ENCODE data around the gene RGS4. TPM values are rescaled to one million over a fixed set of nuclear protein-coding genes. Genes with fewer than 3 reads are reported as not detected.

The RGS4 gene
- total and polyA plus RNA-seq, 2 of the 13 experiments (the other 11 are each of a cell fraction or from before 2014, with no cell fraction given) = not detected

- ATAC-seq (no peak), DNase-seq (ENCODE audit: low spot score) (no peak), FAIRE-seq (no peak)
- Histone ChIP-seq H3K27ac (ENCODE audit: extremely low read length, insufficient read depth, low read length) (no peak overlapping the region), H3K36me3 (replicated peaks in 1 of 2; ENCODE audit: control insufficient read depth in 1 of 2, insufficient read depth in 2 of 2, low read length in 2 of 2) (no peaks in the 10 kb centered on the region), H3K27me3 (ENCODE audit: control insufficient read depth in 1 of 2, insufficient read depth in 2 of 2, low read length in 2 of 2) (peaks cover 0 to 4% of the 10 kb centered on the region in 2 experiments; a peak in 1 of 5 replicates), H3K4me3 (replicated peaks in 1 of 3; ENCODE audit: insufficient read depth in 1 of 3, low read depth in 2 of 3, low read length in 3 of 3) (no peak overlapping the region), H3K79me2 (ENCODE audit: insufficient read depth, low read length) (no peaks in the 10 kb centered on the region), H3K4me2 (ENCODE audit: low read depth, low read length) (no peak overlapping the region), H3K9me3 (ENCODE audit: low read length) (no peaks in the 10 kb centered on the region), H3K9ac (ENCODE audit: insufficient read depth, low read depth, low read length) (no peak overlapping the region), H2AFZ (ENCODE audit: low read length) (no peak overlapping the region), H4K20me1 (ENCODE audit: insufficient read depth, low read length) (no peaks in the 10 kb centered on the region), H3K4me1 (ENCODE audit: insufficient read depth, low read length) (no peaks in the 10 kb centered on the region)
- ChIA-PET CTCF (ENCODE audit: low intra/inter-chr PET ratio, low total read pairs) (no interaction called here), POLR2A (no interaction called here)
- BruUV-seq (replicated peaks) = no TSS peak
- intact Hi-C loops (cut with micrococcal nuclease; ENCODE audit: unreplicated experiment) (no loop called here), in situ Hi-C loops (cut with HindIII; ENCODE audit: extremely low pct_ligation_motif_present, low pct_unique_long_range_greater_than_20kb) (no loop called here)
- 0% methylated on average over 1 of the region's 1 CpG for WGBS (ENCODE audit: low lambda C conversion rate)
- TF ChIP-seq HNRNPH1 (optimal IDR thresholded peaks at IDR 0.05; ENCODE audit: low read depth, low read length) = no peak
- no peak for TF ChIP-seq FOXP4 (CRISPR knock-in tag; IDR thresholded peaks at IDR 0.05)
- no peak for TF ChIP-seq HBP1 (CRISPR knock-in tag; IDR thresholded peaks at IDR 0.05; ENCODE audit: low read depth)
- no peak for TF ChIP-seq POLR2AphosphoS2 (IDR thresholded peaks at IDR 0.05; ENCODE audit: low read depth, low read length)
- no peak for TF ChIP-seq NFRKB (IDR thresholded peaks at IDR 0.05)
- no peak for TF ChIP-seq PBX3 (CRISPR knock-in tag; IDR thresholded peaks at IDR 0.05; ENCODE audit: borderline replicate concordance)
- TF ChIP-seq ZNF569 (CRISPR knock-in tag; IDR thresholded peaks at IDR 0.05; ENCODE audit: borderline replicate concordance) = no peak
- TF ChIP-seq ARID3A (IDR thresholded peaks at IDR 0.05; ENCODE audit: low read depth, low read length) = no peak
- no peak for TF ChIP-seq ZNF768 (CRISPR knock-in tag; IDR thresholded peaks at IDR 0.05)
- TF ChIP-seq NFAT5 (CRISPR knock-in tag; IDR thresholded peaks at IDR 0.05) = no peak
- TF ChIP-seq ZNF790 (CRISPR knock-in tag; IDR thresholded peaks at IDR 0.05; ENCODE audit: borderline replicate concordance) = no peak
- TF ChIP-seq MEF2D (CRISPR knock-in tag; IDR thresholded peaks at IDR 0.05) = no peak
- no peak for TF ChIP-seq NFYC (CRISPR knock-in tag; IDR thresholded peaks at IDR 0.05)
Observed at GRCh38 chr1:163046071-163046470, 23.1 kb upstream of the RGS4 start.

Measured in HepG2 (cell line).